Measurements from ENCODE around the gene POLR3E.
"Not testable (repeated sequence)": the region's sequence is repeated elsewhere in the genome, so short reads cannot be mapped to it uniquely, and the experiment has no call there.

The POLR3E gene

GRCh38 chr16:22336581-22336980 lies 39.4 kb downstream of the POLR3E start:
- no peak for DNase-seq (ENCODE audit: low read depth)

GRCh38 chr16:22337045-22337444 lies 39.8 kb downstream of the POLR3E start:
- DNase-seq (ENCODE audit: low read depth): no peak

- no peak for DNase-seq (ENCODE audit: low read depth)
These were observed 40.8 kb downstream of the POLR3E start for GRCh38 chr16:22337849-22338635.

GRCh38 chr16:22340945-22341344 lies 43.7 kb downstream of the POLR3E start:
- no peak for DNase-seq (ENCODE audit: low read depth)

- DNase-seq (ENCODE audit: low read depth): no peak
These were observed 44.9 kb downstream of the POLR3E start for GRCh38 chr16:22342082-22342481.

- no peak for DNase-seq (ENCODE audit: low read depth)
These were observed 49.3 kb downstream of the POLR3E start for GRCh38 chr16:22346483-22346882.

- DNase-seq (ENCODE audit: low read depth): no peak
These were observed 50.1 kb downstream of the POLR3E start for GRCh38 chr16:22347100-22347820.

GRCh38 chr16:22348291-22348690 lies 51.1 kb downstream of the POLR3E start:
- no peak for DNase-seq (ENCODE audit: low read depth)

- not testable (repeated sequence) for DNase-seq (ENCODE audit: low read depth)
These were observed 53.8 kb downstream of the POLR3E start for GRCh38 chr16:22351017-22351416.

GRCh38 chr16:22352140-22352539 lies 54.9 kb downstream of the POLR3E start:
- DNase-seq (ENCODE audit: low read depth): no peak

- DNase-seq (ENCODE audit: low read depth): no peak
These were observed 55.5 kb downstream of the POLR3E start for GRCh38 chr16:22352723-22353122.

- DNase-seq (ENCODE audit: low read depth): no peak
These were observed 56.1 kb downstream of the POLR3E start for GRCh38 chr16:22353191-22353919.

- DNase-seq (ENCODE audit: low read depth): no peak
These were observed 56.8 kb downstream of the POLR3E start for GRCh38 chr16:22353933-22354541.

GRCh38 chr16:22355487-22355908 lies 58.3 kb downstream of the POLR3E start:
- no peak for DNase-seq (ENCODE audit: low read depth)

GRCh38 chr16:22356930-22357634 lies 59.9 kb downstream of the POLR3E start:
- DNase-seq (ENCODE audit: low read depth): no peak

- DNase-seq (ENCODE audit: low read depth): no peak
These were observed 60.4 kb downstream of the POLR3E start for GRCh38 chr16:22357635-22357971.

- no peak for DNase-seq (ENCODE audit: low read depth)
These were observed 60.8 kb downstream of the POLR3E start for GRCh38 chr16:22358000-22358399.

- DNase-seq (ENCODE audit: low read depth): no peak
These were observed 62.5 kb downstream of the POLR3E start for GRCh38 chr16:22359679-22360078.

GRCh38 chr16:22360963-22361659 lies 63.9 kb downstream of the POLR3E start:
- no peak for DNase-seq (ENCODE audit: low read depth)

GRCh38 chr16:22364241-22364640 lies 67.0 kb downstream of the POLR3E start:
- DNase-seq (ENCODE audit: low read depth): no peak

- DNase-seq (ENCODE audit: low read depth): no peak
These were observed 69.2 kb downstream of the POLR3E start for GRCh38 chr16:22366371-22366770.

Measured in activated T-helper 1 cell treated with Interleukin-2 at 50 U/mL for 16 hours (primary cell).